Cortex of kidney (tissue), 1 donor: ENCODE results near the gene IFI27L2.

Experiments used
- DNase-seq: peaks from one replicate; lab custom pipeline; 2025; lab: John Stamatoyannopoulos, UW

The IFI27L2 gene

GRCh38 chr14:94152676-94153075 is 23.3 kb upstream of the IFI27L2 start:
- no peak for DNase-seq

- no peak for DNase-seq
Measured at GRCh38 chr14:94145902-94146527, 16.6 kb upstream of the IFI27L2 start.

- no peak for DNase-seq
Measured at GRCh38 chr14:94144765-94145164, 15.4 kb upstream of the IFI27L2 start.

- DNase-seq, result no peak
Measured at GRCh38 chr14:94143711-94144110, 14.3 kb upstream of the IFI27L2 start.

DNA sequence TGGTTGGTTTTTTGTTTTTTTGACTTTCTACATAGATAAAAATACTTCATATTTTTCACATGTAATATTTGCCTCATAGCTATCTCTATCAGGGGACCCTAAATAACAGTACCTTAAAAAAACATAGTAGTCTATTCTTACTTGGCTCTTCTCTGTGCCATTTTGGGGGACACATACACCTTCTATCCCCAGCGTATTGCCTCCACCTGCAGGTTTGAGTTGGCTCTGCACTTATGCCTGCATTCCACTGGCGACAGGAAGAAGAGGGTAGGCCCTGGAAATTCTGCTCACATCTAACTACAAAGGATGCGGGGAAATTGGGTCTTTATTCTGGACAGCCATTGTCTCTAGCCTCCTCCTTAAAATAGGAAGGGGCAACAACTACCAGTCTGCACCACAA is 13.8 kb upstream of the IFI27L2 start:
- no peak for DNase-seq

DNA sequence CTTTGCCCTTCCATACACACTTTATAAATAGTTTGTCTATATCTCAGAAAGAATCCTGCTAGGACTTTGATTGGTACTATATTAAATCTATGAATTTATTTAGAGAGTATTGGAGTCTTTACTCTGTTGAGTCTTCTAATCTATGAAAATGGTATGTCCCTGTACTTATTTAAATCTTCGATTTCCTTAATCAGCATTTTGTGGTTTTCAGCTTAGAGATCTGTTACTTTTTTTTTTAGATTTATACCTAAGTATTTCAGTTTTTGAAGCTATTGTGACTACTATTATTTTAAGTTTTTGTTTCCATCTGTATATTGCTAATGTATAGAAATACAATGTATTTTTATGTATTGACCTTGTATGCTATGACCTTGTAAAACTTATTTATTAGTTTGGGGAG is 13.4 kb upstream of the IFI27L2 start:
- no peak for DNase-seq

GRCh38 chr14:94142247-94142646 is 12.8 kb upstream of the IFI27L2 start:
- DNase-seq, result no peak

DNA sequence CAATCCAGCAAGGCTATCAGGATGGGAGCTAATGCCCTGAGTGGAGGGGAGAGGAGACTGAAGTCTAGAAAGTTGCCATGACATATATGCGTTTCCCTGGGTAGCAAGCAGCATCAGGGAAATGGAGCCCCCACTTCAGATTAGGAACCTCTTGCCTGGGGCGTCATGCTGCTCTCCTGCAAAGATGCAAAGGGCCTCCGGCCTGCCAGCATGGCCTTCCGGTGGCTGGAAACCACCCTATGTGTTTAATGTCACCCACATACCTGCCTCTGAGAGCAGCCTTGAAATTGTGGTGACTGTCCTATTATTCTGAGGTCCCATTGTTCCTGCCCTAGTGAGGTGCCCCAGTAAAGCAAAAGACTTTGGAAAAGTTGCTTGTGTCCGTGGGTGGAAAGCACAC is 10.0 kb upstream of the IFI27L2 start:
- DNase-seq, result no peak

DNA sequence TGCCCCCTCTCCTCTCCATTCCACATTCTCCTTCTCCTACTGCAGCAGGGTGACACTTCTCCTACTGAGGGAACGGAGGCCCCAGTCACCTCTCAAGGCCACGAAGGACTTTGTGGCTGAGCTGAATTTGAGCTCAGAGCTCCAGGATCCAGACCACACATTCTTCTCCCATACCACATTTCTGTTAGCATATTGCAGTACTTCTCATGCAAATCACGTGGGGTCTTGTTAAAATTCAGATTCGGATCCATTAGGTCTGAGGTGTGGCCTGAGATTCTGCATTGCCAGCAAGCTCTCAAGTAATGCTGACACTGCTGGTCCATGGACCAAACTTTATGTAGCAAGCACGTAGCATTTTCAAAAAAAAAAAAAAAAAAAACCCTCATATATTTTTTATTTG is 9.6 kb upstream of the IFI27L2 start:
- no peak for DNase-seq

GRCh38 chr14:94138251-94138650 is 8.8 kb upstream of the IFI27L2 start:
- DNase-seq, result no peak

DNA sequence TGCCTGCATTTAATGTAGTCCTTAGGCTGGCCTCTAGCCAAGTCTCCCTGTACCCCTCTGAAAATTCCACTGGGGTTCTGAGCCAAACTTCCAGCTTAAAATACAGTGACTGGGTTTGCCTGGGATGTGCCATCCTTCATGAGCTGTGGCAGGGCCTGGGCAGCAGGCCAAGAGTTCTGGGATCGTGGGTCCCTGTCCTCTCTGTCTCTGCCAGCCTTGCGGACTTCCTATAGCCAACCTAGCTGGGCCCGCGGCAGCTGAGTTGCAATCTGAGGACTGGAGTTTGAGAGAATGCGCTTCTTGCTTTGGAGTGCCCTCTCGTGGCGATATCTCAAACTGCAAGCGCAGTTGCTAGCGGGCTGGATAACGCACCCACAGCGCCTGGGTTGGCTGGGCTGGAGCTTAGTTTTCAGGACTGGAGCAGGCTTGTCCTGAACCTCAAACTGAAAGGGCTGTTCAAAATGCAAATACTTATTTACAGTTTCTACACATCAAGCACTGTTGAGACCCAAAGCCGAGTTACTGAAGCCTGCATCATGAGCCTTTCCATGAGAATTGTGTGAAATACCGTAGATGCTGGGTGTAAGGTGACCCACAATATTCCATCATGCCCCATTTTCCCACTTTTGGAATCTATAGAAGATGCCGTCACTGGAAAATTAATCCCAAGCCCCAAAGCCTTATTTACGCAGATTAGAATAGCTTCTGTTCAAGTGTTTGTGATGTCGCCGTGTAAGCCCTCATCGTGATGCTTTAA is 7.3 kb upstream of the IFI27L2 start:
- DNase-seq, result no peak

DNA sequence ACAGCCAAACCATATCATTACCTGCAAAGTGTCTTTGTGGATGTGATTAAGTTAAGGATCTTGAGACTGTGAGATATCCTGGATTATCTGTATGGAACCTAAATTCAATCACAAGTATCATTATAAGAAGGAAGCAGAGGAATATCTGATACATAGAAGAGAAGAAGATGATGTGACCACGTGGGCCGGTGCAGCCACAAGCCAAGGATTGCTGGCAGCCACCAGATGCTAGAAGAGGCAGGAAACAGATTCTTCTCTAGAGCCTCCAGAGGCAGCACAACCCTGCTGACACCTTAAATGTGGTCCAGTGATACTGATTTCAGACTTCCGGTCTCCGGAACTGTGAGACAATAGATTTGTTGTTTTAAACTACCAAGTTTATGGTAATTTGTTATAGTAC is 6.1 kb upstream of the IFI27L2 start:
- no peak for DNase-seq

DNA sequence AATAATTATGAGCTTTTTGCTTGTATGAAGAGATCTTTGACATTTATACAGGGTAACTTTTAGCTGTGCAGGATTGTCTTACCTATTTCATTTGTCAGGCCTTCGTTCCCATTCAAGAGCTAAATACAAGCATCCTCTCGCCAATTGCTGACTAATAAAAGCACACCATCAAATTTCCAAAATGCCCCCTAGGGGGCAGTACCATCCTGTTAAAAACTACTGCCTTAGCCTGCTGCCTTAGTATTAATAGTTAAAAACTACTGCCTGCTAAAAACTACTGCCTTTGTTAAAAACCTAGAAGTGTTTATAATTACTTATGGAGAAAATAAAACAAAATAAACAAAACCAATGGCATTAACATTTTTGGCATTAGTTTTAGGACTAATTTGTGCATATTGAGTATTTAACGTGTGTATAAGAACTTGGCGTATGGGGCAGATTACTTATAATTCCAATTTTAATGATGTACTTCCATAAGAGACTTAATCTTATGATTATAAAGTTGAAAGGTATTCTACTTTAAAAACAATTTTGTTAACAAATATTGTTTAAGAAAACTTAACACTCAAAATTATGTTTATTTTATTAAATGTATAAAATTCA is 3.0 kb upstream of the IFI27L2 start:
- no peak for DNase-seq

DNA sequence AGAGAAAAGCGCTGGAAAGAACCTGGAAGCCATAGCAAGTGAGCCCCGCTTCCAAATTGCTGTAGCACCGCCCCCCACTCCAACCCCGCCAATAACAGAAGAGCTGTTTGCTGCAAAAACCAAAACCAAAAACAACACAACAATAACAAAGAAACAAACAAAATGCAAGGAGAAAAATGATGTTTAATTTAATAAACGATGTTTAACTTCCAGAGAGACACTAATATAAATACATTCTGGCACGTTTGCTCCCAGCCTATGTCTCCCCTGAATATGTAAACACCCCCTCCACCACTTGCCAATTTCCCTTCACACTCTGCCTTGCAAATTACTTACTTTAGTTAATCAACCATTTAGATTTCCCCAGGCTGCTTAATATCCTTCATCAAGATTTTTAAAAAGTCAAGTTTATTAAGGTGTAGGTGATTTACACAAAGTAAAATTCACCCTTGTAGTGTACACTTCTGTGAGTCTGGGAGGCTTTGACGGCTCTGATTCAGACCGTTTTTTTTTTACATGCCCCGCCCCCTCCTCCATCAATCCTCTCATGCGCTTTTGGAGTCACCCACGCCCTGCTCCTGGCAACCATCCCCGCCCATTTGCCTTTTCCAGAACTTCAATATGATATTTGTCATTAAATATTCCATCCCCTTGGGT is 482 bp upstream of the IFI27L2 start:
- no peak for DNase-seq

- no peak for DNase-seq
Measured at GRCh38 chr14:94128216-94128839, 1.1 kb downstream of the IFI27L2 start.

DNA sequence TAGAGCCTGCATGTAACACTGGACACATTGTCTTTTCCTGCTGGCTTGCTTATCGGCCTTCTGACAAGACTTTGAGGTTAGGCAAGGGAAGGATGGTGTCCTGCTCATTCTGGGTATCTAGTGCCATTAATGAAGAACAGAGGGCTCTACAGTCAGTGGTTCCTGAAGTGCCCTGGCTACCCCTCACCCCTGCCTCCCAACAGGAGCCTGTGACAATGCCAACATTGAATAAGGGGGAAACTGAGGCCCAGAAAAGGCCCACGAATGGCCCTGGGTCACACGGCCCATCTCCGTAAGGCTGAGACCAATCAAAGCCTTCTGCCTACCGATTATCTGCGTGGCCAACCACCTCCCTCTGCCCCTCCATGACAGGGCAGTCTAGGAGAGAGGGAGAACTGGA is 2.1 kb downstream of the IFI27L2 start:
- no peak for DNase-seq

- DNase-seq, result no peak
Measured at GRCh38 chr14:94126800-94127199, 2.6 kb downstream of the IFI27L2 start.

- DNase-seq, result no peak
Measured at GRCh38 chr14:94126419-94126677, 3.1 kb downstream of the IFI27L2 start.

GRCh38 chr14:94125659-94126418 is 3.6 kb downstream of the IFI27L2 start:
- DNase-seq, result no peak

DNA sequence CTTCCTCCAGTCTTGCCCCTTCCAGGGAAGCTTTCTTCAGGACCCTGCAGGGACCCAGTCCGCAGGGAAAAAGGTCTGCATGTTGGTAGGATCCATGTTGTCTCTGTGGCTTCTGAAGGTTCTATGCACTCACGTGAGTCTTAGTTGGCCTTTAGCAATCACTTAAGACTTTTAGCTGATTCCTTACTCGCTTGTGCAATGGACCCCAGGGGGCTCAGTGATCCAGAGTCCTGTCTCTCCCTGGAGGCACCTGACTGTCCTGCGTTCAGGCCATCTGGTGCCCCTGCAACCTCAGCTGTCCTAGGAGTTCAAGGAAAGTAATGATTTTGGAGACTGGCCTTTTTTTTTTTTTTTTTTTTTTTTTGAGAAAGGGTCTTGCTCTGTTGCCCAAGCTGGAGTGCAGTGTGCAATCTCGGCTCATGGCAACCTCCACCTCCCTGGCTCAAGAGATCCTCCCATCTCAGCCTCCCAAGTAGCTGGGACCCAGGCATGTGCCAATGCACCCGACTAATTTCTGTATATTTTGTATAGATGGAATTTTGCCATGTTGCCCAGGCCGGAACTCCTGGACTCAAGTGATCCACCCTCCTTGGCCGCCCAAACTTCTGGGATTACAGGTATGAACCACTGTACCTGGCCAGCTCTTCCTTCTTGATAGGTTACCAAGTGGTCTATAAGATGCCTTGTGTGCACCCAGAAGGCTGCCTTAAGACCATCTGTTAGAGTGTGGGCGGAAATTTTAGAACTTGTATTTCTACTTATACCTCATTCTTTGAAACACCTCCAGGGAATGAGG is 4.6 kb downstream of the IFI27L2 start:
- no peak for DNase-seq

GRCh38 chr14:94123868-94124267 is 5.5 kb downstream of the IFI27L2 start:
- no peak for DNase-seq
